Neural cell (in vitro differentiated cells): Measurements from ENCODE around the gene ZC3H8. TPM values are rescaled to one million over a fixed set of nuclear protein-coding genes. Genes with fewer than 3 reads are reported as not detected.

ENCODE experiments used
- H2AFZ ChIP-seq: fragments of 200-600, 300-800 bp; sonication (generic), shearing (Covaris generic); 2 replicates; pipeline ENCODE4 v1.6.0; 2014; ENCODE audit warnings: low read depth, mild to moderate bottlenecking, antibody characterized with exemption, low read length, moderate library complexity
- H3F3A ChIP-seq: fragments of 200-600 bp; shearing (Covaris generic); 2 replicates; pipeline ENCODE4 v1.6.1; 2016; ENCODE audit warnings: mild to moderate bottlenecking, moderate library complexity, mixed read lengths, antibody characterized with exemption, low read length; ENCODE audit not compliant: insufficient read depth, poor library complexity, severe bottlenecking
- H3K27ac ChIP-seq: fragments of 200-600, 300-800 bp; sonication (generic), shearing (Covaris generic); 2 replicates; pipeline ENCODE4 v1.5.1; 2014; ENCODE audit warnings: mild to moderate bottlenecking, low read length, moderate library complexity
- H3K27me3 ChIP-seq: fragments of 300-800, 200-600 bp; sonication (generic), shearing (Covaris generic); 2 replicates; pipeline ENCODE4 v1.6.0; 2014; ENCODE audit warnings: mild to moderate bottlenecking, low read depth, low read length, moderate library complexity; ENCODE audit not compliant: insufficient read depth
- H3K36me3 ChIP-seq: fragments of 300-800, 200-600 bp; sonication (generic), shearing (Covaris generic); 2 replicates; pipeline ENCODE4 v1.5.1; 2014; ENCODE audit warnings: mild to moderate bottlenecking, antibody characterized with exemption, low read length, moderate library complexity; ENCODE audit not compliant: insufficient read depth
- H3K4me2 ChIP-seq: fragments of 300-800, 200-600 bp; sonication (generic), shearing (Covaris generic); 2 replicates; pipeline ENCODE4 v1.6.0; 2014; ENCODE audit warnings: mild to moderate bottlenecking, low read length
- H3K4me3 ChIP-seq: fragments of 300-800, 200-600 bp; sonication (generic), shearing (Covaris generic); 2 replicates; pipeline ENCODE4 v1.5.1; 2014; ENCODE audit warnings: mild to moderate bottlenecking, low read length, moderate library complexity
- H3K79me2 ChIP-seq: fragments of 200-600 bp; shearing (Covaris generic); replicated peaks from 2 replicates; pipeline ENCODE4 v1.6.0; 2014; ENCODE audit warnings: mild to moderate bottlenecking, low read length, moderate library complexity; ENCODE audit not compliant: insufficient read depth
- H3K9ac ChIP-seq: fragments of 300-800, 200-600 bp; sonication (generic), shearing (Covaris generic); 2 replicates; pipeline ENCODE4 v1.6.1; 2016; ENCODE audit warnings: mild to moderate bottlenecking, low read length, mixed read lengths
- H3K9me2 ChIP-seq: fragments of 200-600 bp; shearing (Covaris generic); 2 replicates; pipeline ENCODE4 v1.6.1; 2016; ENCODE audit warnings: mild to moderate bottlenecking, low read length, mixed read lengths; ENCODE audit not compliant: insufficient read depth
- H3K9me3 ChIP-seq: fragments of 200-600, 300-800 bp; sonication (generic), shearing (Covaris generic); 2 replicates; pipeline ENCODE4 v1.6.1; 2016; ENCODE audit warnings: mild to moderate bottlenecking, mixed run types, low read length, moderate library complexity, mixed read lengths
- H4K20me1 ChIP-seq: fragments of 200-600 bp; shearing (Covaris generic); 2 replicates; pipeline ENCODE4 v1.6.1; 2016; ENCODE audit warnings: mild to moderate bottlenecking, mixed run types; ENCODE audit not compliant: insufficient read depth
- EP300 ChIP-seq: fragments of 450-650 bp; conservative IDR thresholded peaks from 2 replicates; pipeline ENCODE4 v1.6.1; 2014; ENCODE audit warnings: antibody characterized with exemption, mild to moderate bottlenecking, moderate library complexity; ENCODE audit not compliant: poor library complexity, severe bottlenecking
- EZH2 ChIP-seq: fragments of 200-600, 300-800 bp; shearing (Covaris generic), sonication (generic); IDR thresholded peaks from 2 replicates; pipeline ENCODE4 v1.6.1; 2014; ENCODE audit warnings: antibody characterized with exemption, low read length, borderline replicate concordance, mild to moderate bottlenecking; ENCODE audit not compliant: insufficient read depth, poor library complexity, severe bottlenecking
- MXI1 ChIP-seq: fragments of 450-650 bp; conservative IDR thresholded peaks from 2 replicates; pipeline ENCODE4 v1.6.1; 2014; ENCODE audit warnings: antibody characterized with exemption, mild to moderate bottlenecking; ENCODE audit not compliant: poor library complexity, severe bottlenecking
- POLR2AphosphoS5 ChIP-seq: IDR thresholded peaks from 2 replicates; pipeline ENCODE4 v1.6.1; 2012
- RAD21 ChIP-seq: fragments of 450-650 bp; conservative IDR thresholded peaks from 2 replicates; pipeline ENCODE4 v1.6.1; 2014; ENCODE audit warnings: antibody characterized with exemption, mild to moderate bottlenecking, moderate library complexity
- SMC3 ChIP-seq: fragments of 450-650 bp; conservative IDR thresholded peaks from 2 replicates; pipeline ENCODE4 v1.6.1; 2014; ENCODE audit warnings: antibody characterized with exemption, mild to moderate bottlenecking, moderate library complexity; ENCODE audit not compliant: poor library complexity
- TAF1 ChIP-seq: IDR thresholded peaks from 2 replicates; pipeline ENCODE4 v1.6.1; 2012; ENCODE audit warnings: low read depth
- polyA plus RNA-seq: library from polyadenylated mRNA; depleted of rRNA; stranded (reverse); fragments of >200 nt; gene quantifications from 2 replicates; pipeline ENCODE4 v1.2.3, GENCODE V29; 2014
- TF ChIP-seq, protein P1 (sequence below): fragments of 450-650 bp; IDR thresholded peaks from 2 replicates; pipeline ENCODE4 v1.5.1; 2014; ENCODE audit warnings: antibody characterized with exemption, mild to moderate bottlenecking, moderate library complexity; ENCODE audit not compliant: poor library complexity, severe bottlenecking
- TF ChIP-seq, protein P2 (sequence below): IDR thresholded peaks from 2 replicates; pipeline ENCODE4 v1.6.1; 2012; ENCODE audit warnings: borderline replicate concordance

The ZC3H8 gene
- polyA plus RNA-seq, 1 donor from 2014 or later = 26.5 TPM

DNA sequence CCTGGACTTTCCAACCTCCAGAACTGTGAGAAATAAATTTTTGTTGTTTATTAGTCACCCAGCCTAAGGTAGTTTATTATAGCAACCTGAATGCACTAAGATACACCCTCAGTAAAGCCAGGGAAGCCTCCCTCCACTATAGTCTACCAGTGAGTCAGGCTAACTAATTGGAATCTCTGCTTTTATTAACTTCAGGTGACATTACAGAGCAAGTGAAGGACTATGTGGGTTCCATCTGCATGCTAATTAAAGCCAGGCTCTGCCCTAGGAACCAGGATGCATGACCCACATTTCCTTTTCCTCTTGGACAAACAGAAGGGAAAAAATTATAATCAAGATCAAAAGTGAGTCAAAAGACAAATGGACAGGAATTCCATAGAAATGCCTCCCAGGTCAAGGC is 56.1 kb downstream of the ZC3H8 start:
- TF ChIP-seq POLR2AphosphoS5 = no peak
- TF ChIP-seq EZH2 = no peak
- TF ChIP-seq EP300 = no peak
- TF ChIP-seq RAD21 = no peak
- TF ChIP-seq TAF1 = no peak
- TF ChIP-seq, protein P1, sequence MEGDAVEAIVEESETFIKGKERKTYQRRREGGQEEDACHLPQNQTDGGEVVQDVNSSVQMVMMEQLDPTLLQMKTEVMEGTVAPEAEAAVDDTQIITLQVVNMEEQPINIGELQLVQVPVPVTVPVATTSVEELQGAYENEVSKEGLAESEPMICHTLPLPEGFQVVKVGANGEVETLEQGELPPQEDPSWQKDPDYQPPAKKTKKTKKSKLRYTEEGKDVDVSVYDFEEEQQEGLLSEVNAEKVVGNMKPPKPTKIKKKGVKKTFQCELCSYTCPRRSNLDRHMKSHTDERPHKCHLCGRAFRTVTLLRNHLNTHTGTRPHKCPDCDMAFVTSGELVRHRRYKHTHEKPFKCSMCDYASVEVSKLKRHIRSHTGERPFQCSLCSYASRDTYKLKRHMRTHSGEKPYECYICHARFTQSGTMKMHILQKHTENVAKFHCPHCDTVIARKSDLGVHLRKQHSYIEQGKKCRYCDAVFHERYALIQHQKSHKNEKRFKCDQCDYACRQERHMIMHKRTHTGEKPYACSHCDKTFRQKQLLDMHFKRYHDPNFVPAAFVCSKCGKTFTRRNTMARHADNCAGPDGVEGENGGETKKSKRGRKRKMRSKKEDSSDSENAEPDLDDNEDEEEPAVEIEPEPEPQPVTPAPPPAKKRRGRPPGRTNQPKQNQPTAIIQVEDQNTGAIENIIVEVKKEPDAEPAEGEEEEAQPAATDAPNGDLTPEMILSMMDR = no peak
- TF ChIP-seq SMC3 = no peak
- H3K36me3 ChIP-seq = no peaks in the 10 kb centered on the region

DNA sequence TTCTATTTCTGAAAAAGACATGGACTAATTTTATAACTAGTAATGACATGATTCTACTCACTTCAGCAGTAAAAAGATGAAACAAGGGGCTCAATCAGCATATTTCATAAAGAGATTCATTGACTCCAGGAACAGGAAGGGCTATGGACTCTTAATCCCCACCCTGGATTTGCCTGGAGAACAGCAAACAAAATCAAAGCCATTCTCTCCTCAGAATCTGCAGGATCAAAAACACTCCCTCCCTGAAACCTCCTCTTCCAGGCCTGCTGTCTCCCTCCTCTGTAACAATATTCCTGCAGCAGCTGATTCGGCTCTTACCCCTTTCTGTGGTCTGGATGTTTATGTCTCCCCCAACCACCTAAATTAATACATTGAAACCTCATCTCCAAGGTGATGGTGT is 57.0 kb downstream of the ZC3H8 start:
- H3K27ac ChIP-seq = no peak overlapping the region
- H3K79me2 ChIP-seq = no peaks in the 10 kb centered on the region
- H3K9ac ChIP-seq = no peak overlapping the region
- H3K27me3 ChIP-seq = no peaks in the 10 kb centered on the region
- no peaks in the 10 kb centered on the region for H3K36me3 ChIP-seq
- no peaks in the 10 kb centered on the region for H3F3A ChIP-seq
- H3K4me2 ChIP-seq = no peak overlapping the region
- TF ChIP-seq TAF1 = no peak
- no peak for TF ChIP-seq SMC3
- TF ChIP-seq EP300 = no peak
- TF ChIP-seq, protein P1 = no peak
- no peak for TF ChIP-seq MXI1
- no peak for TF ChIP-seq RAD21
- no peak for TF ChIP-seq EZH2
- TF ChIP-seq, protein P2, sequence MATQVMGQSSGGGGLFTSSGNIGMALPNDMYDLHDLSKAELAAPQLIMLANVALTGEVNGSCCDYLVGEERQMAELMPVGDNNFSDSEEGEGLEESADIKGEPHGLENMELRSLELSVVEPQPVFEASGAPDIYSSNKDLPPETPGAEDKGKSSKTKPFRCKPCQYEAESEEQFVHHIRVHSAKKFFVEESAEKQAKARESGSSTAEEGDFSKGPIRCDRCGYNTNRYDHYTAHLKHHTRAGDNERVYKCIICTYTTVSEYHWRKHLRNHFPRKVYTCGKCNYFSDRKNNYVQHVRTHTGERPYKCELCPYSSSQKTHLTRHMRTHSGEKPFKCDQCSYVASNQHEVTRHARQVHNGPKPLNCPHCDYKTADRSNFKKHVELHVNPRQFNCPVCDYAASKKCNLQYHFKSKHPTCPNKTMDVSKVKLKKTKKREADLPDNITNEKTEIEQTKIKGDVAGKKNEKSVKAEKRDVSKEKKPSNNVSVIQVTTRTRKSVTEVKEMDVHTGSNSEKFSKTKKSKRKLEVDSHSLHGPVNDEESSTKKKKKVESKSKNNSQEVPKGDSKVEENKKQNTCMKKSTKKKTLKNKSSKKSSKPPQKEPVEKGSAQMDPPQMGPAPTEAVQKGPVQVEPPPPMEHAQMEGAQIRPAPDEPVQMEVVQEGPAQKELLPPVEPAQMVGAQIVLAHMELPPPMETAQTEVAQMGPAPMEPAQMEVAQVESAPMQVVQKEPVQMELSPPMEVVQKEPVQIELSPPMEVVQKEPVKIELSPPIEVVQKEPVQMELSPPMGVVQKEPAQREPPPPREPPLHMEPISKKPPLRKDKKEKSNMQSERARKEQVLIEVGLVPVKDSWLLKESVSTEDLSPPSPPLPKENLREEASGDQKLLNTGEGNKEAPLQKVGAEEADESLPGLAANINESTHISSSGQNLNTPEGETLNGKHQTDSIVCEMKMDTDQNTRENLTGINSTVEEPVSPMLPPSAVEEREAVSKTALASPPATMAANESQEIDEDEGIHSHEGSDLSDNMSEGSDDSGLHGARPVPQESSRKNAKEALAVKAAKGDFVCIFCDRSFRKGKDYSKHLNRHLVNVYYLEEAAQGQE = no peak
- TF ChIP-seq POLR2AphosphoS5 = no peak
- no peaks in the 10 kb centered on the region for H4K20me1 ChIP-seq
- no peaks in the 10 kb centered on the region for H3K9me2 ChIP-seq
- H3K9me3 ChIP-seq = no peaks in the 10 kb centered on the region
- H3K4me3 ChIP-seq = no peak overlapping the region
- no peak overlapping the region for H2AFZ ChIP-seq

More for the DNA sequence above, 56.1 kb downstream of the ZC3H8 start:
- no peaks in the 10 kb centered on the region for H3F3A ChIP-seq
- no peaks in the 10 kb centered on the region for H3K27me3 ChIP-seq
- H3K4me3 ChIP-seq = no peak overlapping the region
- no peaks in the 10 kb centered on the region for H4K20me1 ChIP-seq
- no peaks in the 10 kb centered on the region for H3K9me2 ChIP-seq
- H3K79me2 ChIP-seq = no peaks in the 10 kb centered on the region
- no peak overlapping the region for H2AFZ ChIP-seq
- H3K9me3 ChIP-seq = no peaks in the 10 kb centered on the region
- H3K27ac ChIP-seq = no peak overlapping the region
- H3K4me2 ChIP-seq = no peak overlapping the region
- no peak overlapping the region for H3K9ac ChIP-seq
